Neuronal stem cell (in vitro differentiated cells): Measurements from ENCODE around the gene PUDP. TPM values are rescaled to one million over a fixed set of nuclear protein-coding genes. Genes with fewer than 3 reads are reported as not detected.
A peak's percentile ranks its signal among the peaks of the same experiment; 100 is the strongest.

ENCODE experiments used
- DNase-seq: peaks from one replicate; pipeline ENCODE4 v3.0.0-alpha.2; 2013; ENCODE audit warnings: low spot score
- H2AFZ ChIP-seq: one replicate; pipeline ENCODE4 v1.6.1; 2013; ENCODE audit warnings: mild to moderate bottlenecking, low read length, inconsistent platforms
- H2AK5ac ChIP-seq: 2 replicates; pipeline ENCODE4 v1.6.1; 2013; ENCODE audit warnings: low read depth, mild to moderate bottlenecking, inconsistent platforms, low read length, moderate library complexity, mixed read lengths
- H2BK120ac ChIP-seq: 2 replicates; pipeline ENCODE4 v1.6.1; 2013; ENCODE audit warnings: low read depth, mild to moderate bottlenecking, inconsistent platforms, low read length, moderate library complexity, mixed read lengths
- H2BK12ac ChIP-seq: one replicate; pipeline ENCODE4 v1.6.1; 2013; ENCODE audit warnings: low read length, inconsistent platforms
- H2BK15ac ChIP-seq: 2 replicates; pipeline ENCODE4 v1.6.1; 2013; ENCODE audit warnings: mild to moderate bottlenecking, low read length, inconsistent platforms, mixed read lengths
- H2BK5ac ChIP-seq: one replicate; pipeline ENCODE4 v1.6.1; 2013; ENCODE audit warnings: inconsistent platforms, mild to moderate bottlenecking, low read length, moderate library complexity
- H3K14ac ChIP-seq: one replicate; pipeline ENCODE4 v1.6.1; 2013; ENCODE audit warnings: low read length, inconsistent platforms
- H3K18ac ChIP-seq: 2 replicates; pipeline ENCODE4 v1.6.1; 2013; ENCODE audit warnings: low read length, inconsistent platforms
- H3K23ac ChIP-seq: 2 replicates; pipeline ENCODE4 v1.6.1; 2013; ENCODE audit warnings: low read depth, mild to moderate bottlenecking, mixed read lengths, low read length, inconsistent platforms; ENCODE audit not compliant: poor library complexity
- H3K27ac ChIP-seq: replicated peaks from 3 replicates; pipeline ENCODE4 v1.5.1; 2013; ENCODE audit warnings: low read length, inconsistent platforms
- H3K27me3 ChIP-seq, 3 experiments: 2 replicates each; pipeline ENCODE4 v1.6.1; 2013; ENCODE audit warnings: low read length in 3 of 3, mild to moderate bottlenecking in 2 of 3, inconsistent platforms in 1 of 3, low read depth in 1 of 3, mixed read lengths in 1 of 3, moderate library complexity in 1 of 3; ENCODE audit not compliant: control insufficient read depth in 3 of 3, insufficient read depth in 3 of 3
- H3K36me3 ChIP-seq, 2 donors: replicated peaks in 1 of 2; 2 replicates each; pipeline ENCODE4 v1.6.1; 2013; ENCODE audit warnings: low read length in 2 of 2; ENCODE audit not compliant: control insufficient read depth in 2 of 2, insufficient read depth in 2 of 2
- H3K4ac ChIP-seq: 2 replicates; pipeline ENCODE4 v1.6.1; 2013; ENCODE audit warnings: inconsistent platforms, mild to moderate bottlenecking, low read length, moderate library complexity
- H3K4me1 ChIP-seq, 2 donors: 1 replicate in 1 of 2; 2 replicates in 1 of 2; pipeline ENCODE4 v1.6.1; 2013; ENCODE audit warnings: low read length in 2 of 2, low read depth in 1 of 2; ENCODE audit not compliant: control insufficient read depth in 2 of 2, insufficient read depth in 1 of 2
- H3K4me2 ChIP-seq: one replicate; pipeline ENCODE4 v1.6.1; 2013; ENCODE audit warnings: mild to moderate bottlenecking, low read length, inconsistent platforms; ENCODE audit not compliant: insufficient read depth, poor library complexity, severe bottlenecking
- H3K4me3 ChIP-seq, 2 donors: 2 replicates each; pipeline ENCODE4 v1.5.1; 2013; ENCODE audit warnings: low read length in 2 of 2, mild to moderate bottlenecking in 2 of 2, inconsistent platforms in 1 of 2, moderate library complexity in 1 of 2
- H3K79me1 ChIP-seq: one replicate; pipeline ENCODE4 v1.6.1; 2013; ENCODE audit warnings: low read depth, mild to moderate bottlenecking, inconsistent platforms, low read length, moderate library complexity
- H3K9ac ChIP-seq: one replicate; pipeline ENCODE4 v1.6.1; 2013; ENCODE audit warnings: mild to moderate bottlenecking, low read depth, low read length, inconsistent platforms; ENCODE audit not compliant: poor library complexity
- H3K9me3 ChIP-seq, 2 donors: replicated peaks in 1 of 2; 2 replicates each; pipeline versions ENCODE3 to v1.6.1; 2013; ENCODE audit warnings: low read length in 2 of 2, mild to moderate bottlenecking in 2 of 2, inconsistent platforms in 1 of 2, low read depth in 1 of 2, mixed read lengths in 1 of 2, moderate library complexity in 1 of 2; ENCODE audit not compliant: control insufficient read depth in 2 of 2, insufficient read depth in 1 of 2
- H4K8ac ChIP-seq: one replicate; pipeline ENCODE4 v1.6.1; 2013; ENCODE audit warnings: low read depth, mild to moderate bottlenecking, inconsistent platforms, low read length, moderate library complexity
- H4K91ac ChIP-seq: one replicate; pipeline ENCODE4 v1.6.1; 2013; ENCODE audit warnings: low read length, low read depth, mild to moderate bottlenecking, inconsistent platforms; ENCODE audit not compliant: poor library complexity
- WGBS, 2 donors: extraction: QIAGEN DNeasy Blood & Tissue Kit; methylation state at CpG; one replicate each; pipeline ENCODE4 v1.1.7; 2013; ENCODE audit warnings: missing lambda C conversion rate in 2 of 2, mixed read lengths in 1 of 2; ENCODE audit not compliant: insufficient read length in 2 of 2, insufficient replicate concordance in 1 of 2; ENCODE audit errors: extremely low coverage in 2 of 2; 5-methylcytosine and 5-hydroxymethylcytosine counted together
- polyA plus RNA-seq, 2 experiments: library from polyadenylated mRNA; stranded (reverse); fragments of 200-250 nt; gene quantifications; one replicate each; pipeline ENCODE4 v1.2.3, GENCODE V29; 2013

Gene PUDP
- polyA plus RNA-seq (2013, experiment 1 of 2): 27.8 TPM
- polyA plus RNA-seq (2013, experiment 2 of 2): 26.9 TPM

DNA sequence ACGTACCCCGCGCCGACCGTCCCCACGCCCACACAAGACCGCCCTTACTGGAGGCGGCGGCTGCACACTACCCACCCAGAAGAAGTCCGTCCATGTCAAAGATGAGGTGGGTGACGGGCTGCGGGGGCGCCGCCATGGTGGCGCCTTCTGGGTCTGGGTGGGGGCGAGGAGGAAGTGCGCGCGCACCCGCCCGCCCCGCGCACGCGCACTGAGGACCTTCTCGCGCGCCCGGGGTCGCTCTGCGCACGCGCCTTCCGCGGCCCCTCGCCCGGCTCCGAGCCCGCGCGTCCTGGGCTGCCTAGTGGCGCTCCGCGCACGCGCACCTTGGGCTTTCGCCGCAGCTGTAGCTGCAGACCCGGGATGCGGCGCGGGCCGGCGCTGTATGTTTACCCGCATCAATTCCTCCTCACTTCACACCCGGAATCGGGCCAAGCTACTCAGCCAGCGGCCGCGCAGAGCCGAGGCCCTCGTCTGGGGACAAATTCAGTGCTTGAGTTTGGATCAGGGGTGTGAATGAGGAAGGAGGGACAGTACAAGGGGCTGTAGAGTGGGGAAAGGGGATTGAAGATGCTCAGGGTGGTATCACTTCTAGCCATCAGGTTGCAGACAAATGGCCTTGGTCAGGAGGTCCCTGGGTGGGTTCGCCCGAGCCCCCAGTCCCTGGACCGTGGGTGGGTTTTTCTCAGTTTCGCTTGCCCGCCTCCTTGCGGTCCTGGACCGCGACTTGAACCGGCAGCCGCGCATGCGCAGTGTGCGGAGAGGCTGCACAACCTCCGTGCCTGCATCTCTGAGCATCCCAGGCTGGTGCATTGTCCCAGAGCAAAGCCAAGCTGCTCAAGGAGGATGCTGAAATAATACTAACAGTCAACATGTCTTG, at the start of gene PUDP:
PUDP (minus strand) TSS at position 176 of the 877 bp plus-strand sequence; CDS start at position 136, 40 bp downstream.
- Histone ChIP-seq H2BK5ac (no peak within 1 kb of the TSS), H3K14ac (no peak within 1 kb of the TSS), H3K18ac (peak within 1 kb of the TSS; percentile 94), H3K27me3 (no peaks in the 10 kb centered on the region), H2AFZ (peak within 1 kb of the TSS; percentile 96), H3K27ac (peak within 1 kb of the TSS; percentile 86), H2AK5ac (no peak within 1 kb of the TSS), H3K4me3 (peak within 1 kb of the TSS; percentile 75 to 96), H3K4me1 (no peaks in the 10 kb centered on the region), H4K8ac (no peak within 1 kb of the TSS), H3K4ac (no peak within 1 kb of the TSS), H3K4me2 (peak within 1 kb of the TSS; percentile 57), H3K79me1 (peaks cover 6% of the 10 kb centered on the region), H4K91ac (no peak within 1 kb of the TSS), H2BK120ac (no peak within 1 kb of the TSS), H3K23ac (no peak within 1 kb of the TSS), H3K9me3 (no peaks in the 10 kb centered on the region), H2BK15ac (no peak within 1 kb of the TSS), H3K36me3 (no peaks in the 10 kb centered on the region), H2BK12ac (no peak within 1 kb of the TSS), H3K9ac (peak within 1 kb of the TSS; percentile 81)
- WGBS, 2 donors: no CpG with 5 or more reads among the region's 76 CpGs
- DNase-seq: peak; percentile 81

DNA sequence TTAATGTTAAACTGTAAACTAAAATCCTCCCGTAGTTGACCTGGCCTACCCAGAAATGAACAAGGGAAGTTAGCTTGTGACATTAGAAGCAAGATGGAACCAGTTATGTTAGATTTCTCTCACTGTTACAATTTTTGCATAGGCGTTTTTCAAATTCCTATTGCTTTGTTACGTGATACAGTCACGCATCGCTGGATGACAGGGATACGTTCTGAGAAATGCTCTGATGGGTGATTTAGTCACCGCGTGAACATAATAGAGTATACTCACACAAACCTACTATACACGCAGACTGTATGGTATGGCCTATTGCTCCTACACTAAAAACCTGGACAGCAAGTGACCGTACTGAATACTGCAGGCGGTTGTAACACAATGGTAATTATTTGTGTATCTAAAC, 46.7 kb upstream of the PUDP start:
- Histone ChIP-seq H3K79me1 (no peaks in the 10 kb centered on the region), H2AFZ (no peak overlapping the region), H2AK5ac (no peak overlapping the region), H4K8ac (no peak overlapping the region), H3K18ac (no peak overlapping the region), H3K4me2 (no peak overlapping the region), H3K27ac (no peak overlapping the region), H2BK5ac (no peak overlapping the region), H3K4ac (no peak overlapping the region), H3K23ac (no peak overlapping the region), H3K9ac (no peak overlapping the region), H2BK12ac (no peak overlapping the region), H3K4me3 (no peak overlapping the region), H2BK120ac (no peak overlapping the region), H2BK15ac (no peak overlapping the region), H3K14ac (no peak overlapping the region), H4K91ac (no peak overlapping the region), H3K27me3 (no peaks in the 10 kb centered on the region), H3K9me3 (no peaks in the 10 kb centered on the region), H3K4me1 (no peaks in the 10 kb centered on the region), H3K36me3 (no peaks in the 10 kb centered on the region)
- DNase-seq: no peak
- no CpG with 5 or more reads among the region's 11 CpGs for WGBS, 2 donors

DNA sequence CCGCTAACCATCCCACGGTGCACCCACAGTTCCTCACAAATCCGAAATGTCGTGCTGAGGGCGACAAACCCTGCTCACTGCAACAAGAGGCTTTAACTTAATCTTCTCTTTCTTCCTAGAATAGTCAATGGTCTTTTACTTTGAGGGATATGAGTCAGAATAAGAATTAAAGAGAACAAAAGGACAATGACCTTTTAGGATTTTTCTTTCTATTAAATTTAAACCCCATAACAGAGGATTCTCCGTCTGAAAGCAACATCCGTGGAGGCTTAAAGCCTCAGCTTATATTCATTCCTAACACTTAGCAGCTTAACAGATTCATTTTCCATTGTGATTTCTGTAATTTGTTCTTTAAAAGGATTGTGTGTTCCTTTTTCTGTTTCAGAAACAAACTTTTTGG, 44.9 kb upstream of the PUDP start:
- no peak for DNase-seq
- Histone ChIP-seq H3K4me2 (no peak overlapping the region), H3K18ac (no peak overlapping the region), H2BK12ac (no peak overlapping the region), H2AFZ (no peak overlapping the region), H3K9me3 (no peaks in the 10 kb centered on the region), H3K36me3 (no peaks in the 10 kb centered on the region), H3K23ac (no peak overlapping the region), H3K14ac (no peak overlapping the region), H2BK5ac (no peak overlapping the region), H3K27ac (no peak overlapping the region), H2AK5ac (no peak overlapping the region), H2BK120ac (no peak overlapping the region), H4K8ac (no peak overlapping the region), H4K91ac (no peak overlapping the region), H3K27me3 (no peaks in the 10 kb centered on the region), H3K4me3 (no peak overlapping the region), H3K79me1 (no peaks in the 10 kb centered on the region), H3K4ac (no peak overlapping the region), H3K4me1 (peaks cover 0 to 2% of the 10 kb centered on the region in 2 donors), H2BK15ac (no peak overlapping the region), H3K9ac (no peak overlapping the region)
- WGBS, 2 donors: no CpG with 5 or more reads among the region's 7 CpGs

DNA sequence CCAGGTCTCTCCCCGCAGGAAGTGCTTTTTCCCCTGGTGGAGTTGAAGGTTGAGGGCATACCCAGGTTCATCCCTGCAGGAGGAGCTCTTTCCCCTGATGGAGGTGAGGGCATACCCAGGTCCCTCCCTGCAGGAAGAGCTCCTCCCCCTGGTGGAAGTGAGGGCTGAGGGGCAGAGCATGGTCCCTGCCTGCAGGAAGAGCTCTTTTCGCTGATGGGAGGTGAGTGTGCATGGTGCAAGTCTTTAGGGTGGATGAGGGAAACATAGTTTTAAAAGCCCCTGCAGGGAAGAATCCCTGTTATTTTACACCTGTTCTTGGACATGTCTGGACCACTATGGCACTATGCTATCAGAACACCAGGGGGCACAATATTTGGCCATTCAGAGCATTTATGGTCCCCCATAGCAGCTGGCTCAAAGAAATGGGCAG, 43.7 kb upstream of the PUDP start:
- H3K4me2 ChIP-seq: no peak overlapping the region
- no peak overlapping the region for H2BK15ac ChIP-seq
- H3K4me3 ChIP-seq: no peak overlapping the region
- no peak overlapping the region for H3K27ac ChIP-seq
- H3K27me3 ChIP-seq: no peaks in the 10 kb centered on the region
- no peak overlapping the region for H2BK5ac ChIP-seq
- no peak overlapping the region for H2AK5ac ChIP-seq
- no peaks in the 10 kb centered on the region for H3K36me3 ChIP-seq
- no peak overlapping the region for H4K8ac ChIP-seq
- H2BK120ac ChIP-seq: no peak overlapping the region
- H2BK12ac ChIP-seq: no peak overlapping the region
- no peak overlapping the region for H3K4ac ChIP-seq
- H3K23ac ChIP-seq: no peak overlapping the region
- no peaks in the 10 kb centered on the region for H3K9me3 ChIP-seq
- no CpG with 5 or more reads among the region's 2 CpGs for WGBS, 2 donors
- H3K79me1 ChIP-seq: no peaks in the 10 kb centered on the region
- DNase-seq: no peak
- no peak overlapping the region for H3K9ac ChIP-seq
- peaks cover 0 to 2% of the 10 kb centered on the region in 2 donors for H3K4me1 ChIP-seq
- H4K91ac ChIP-seq: no peak overlapping the region
- no peak overlapping the region for H3K18ac ChIP-seq
- H2AFZ ChIP-seq: no peak overlapping the region
- H3K14ac ChIP-seq: no peak overlapping the region
